Stimulated activated CD4-positive, alpha-beta T cell treated with anti-CD3 and anti-CD28 coated beads, Interleukin-1b, Interleukin-23, amount 100 ng/mL, for 4 hours (primary cell): ENCODE measurements around the gene ACTG1.

Experiments used
- DNase-seq, 2 donors: peaks; one replicate each; pipeline ENCODE4 v3.0.0-alpha.2; 2020; ENCODE audit warnings: low read depth in 2 of 2

Gene ACTG1

GRCh38 chr17:81512562-81513371 lies at the start of gene ACTG1:
ACTG1 (minus strand) TSS chr17:81512799; CDS start chr17:81512354, 445 bp downstream.
- peak; percentile 87 to 92 for DNase-seq

- DNase-seq: no peak
Measured at GRCh38 chr17:81561494-81561885, 48.9 kb upstream of the ACTG1 start.

- DNase-seq: no peak
Measured at GRCh38 chr17:81558941-81559806, 46.6 kb upstream of the ACTG1 start.

- no peak for DNase-seq
Measured at GRCh38 chr17:81558115-81558468, 45.5 kb upstream of the ACTG1 start.

- DNase-seq: no peak
Measured at GRCh38 chr17:81557276-81558114, 44.9 kb upstream of the ACTG1 start.

- no peak for DNase-seq
Measured at GRCh38 chr17:81556863-81557262, 44.3 kb upstream of the ACTG1 start.

- no peak for DNase-seq
Measured at GRCh38 chr17:81556175-81556691, 43.6 kb upstream of the ACTG1 start.

GRCh38 chr17:81553616-81554181 lies 41.1 kb upstream of the ACTG1 start:
- DNase-seq: no peak

- peak; percentile 65 to 67 for DNase-seq
Measured at GRCh38 chr17:81553018-81553615, 40.5 kb upstream of the ACTG1 start.

GRCh38 chr17:81552244-81553017 lies 39.8 kb upstream of the ACTG1 start, which contains the start of gene FAAP100:
FAAP100 (minus strand) TSS chr17:81552353; CDS start chr17:81552330, 23 bp downstream.
- DNase-seq: peak; percentile 71 to 80

- peak in 1 of 2 donors; percentile 16 for DNase-seq
Measured at GRCh38 chr17:81551458-81552243, 39.1 kb upstream of the ACTG1 start.

- no peak for DNase-seq
Measured at GRCh38 chr17:81550830-81551457, 38.3 kb upstream of the ACTG1 start.

- no peak for DNase-seq
Measured at GRCh38 chr17:81550285-81550684, 37.7 kb upstream of the ACTG1 start.

- no peak for DNase-seq
Measured at GRCh38 chr17:81549826-81550225, 37.2 kb upstream of the ACTG1 start.

- no peak for DNase-seq
Measured at GRCh38 chr17:81549031-81549557, 36.5 kb upstream of the ACTG1 start.

- DNase-seq: no peak
Measured at GRCh38 chr17:81547614-81547982, 35.0 kb upstream of the ACTG1 start.

GRCh38 chr17:81546906-81547613 lies 34.5 kb upstream of the ACTG1 start:
- DNase-seq: no peak
